Gastrocnemius medialis (tissue), 4 donors: ENCODE results near the gene GULP1. TPM values are rescaled to one million over a fixed set of nuclear protein-coding genes. Genes with fewer than 3 reads are reported as not detected.

Source experiments
- ATAC-seq, 2 donors: fragments of 150-250 bp; one replicate each; pipeline ENCODE4 v1.9.1; 2016
- DNase-seq, 2 donors: peaks; one replicate each; pipeline ENCODE4 v3.0.0-alpha.2; 2019
- H3K27ac ChIP-seq, 4 donors: fragments of 200-600 bp; sonication (generic); 1 replicate in 1 of 4; 2 replicates in 3 of 4; pipeline ENCODE4 v1.5.1; 2016 to 2018; ENCODE audit warnings: mild to moderate bottlenecking in 2 of 4, moderate library complexity in 1 of 4
- H3K27me3 ChIP-seq, 3 donors: fragments of 200-600 bp; sonication (generic) in 2 of 3; 1 replicate in 1 of 3; 2 replicates in 2 of 3; pipeline versions ENCODE4 v1.5.1 to v1.6.0; 2016 to 2019; ENCODE audit warnings: mild to moderate bottlenecking in 1 of 3, moderate library complexity in 1 of 3
- H3K36me3 ChIP-seq, 2 donors: fragments of 200-600 bp; sonication (generic) in 1 of 2; one replicate each; pipeline ENCODE4 v1.5.1; 2017 to 2018
- H3K4me1 ChIP-seq, 2 donors: fragments of 200-600 bp; sonication (generic) in 1 of 2; one replicate each; pipeline ENCODE4 v1.5.1; 2016 to 2017; ENCODE audit warnings: mild to moderate bottlenecking in 2 of 2
- H3K4me3 ChIP-seq, 4 donors: fragments of 200-600 bp; sonication (generic) in 3 of 4; 1 replicate in 1 of 4; 2 replicates in 3 of 4; pipeline ENCODE4 v1.5.1; 2016 to 2019; ENCODE audit warnings: mild to moderate bottlenecking in 2 of 4
- H3K9me3 ChIP-seq, 3 donors: fragments of 200-600 bp; sonication (generic) in 2 of 3; 1 replicate in 1 of 3; 2 replicates in 2 of 3; pipeline ENCODE4 v1.5.1; 2016 to 2019
- CTCF ChIP-seq, 5 experiments: fragments of 450-650 bp in 3 of 5; fragments of 200-600 bp in 2 of 5; sonication (generic) in 2 of 5; IDR thresholded peaks in 4 of 5; conservative IDR thresholded peaks in 1 of 5; 1 replicate in 4 of 5; 2 replicates in 1 of 5; pipeline ENCODE4 v1.5.1; 2016 to 2019; ENCODE audit warnings: antibody characterized with exemption in 5 of 5, mild to moderate bottlenecking in 3 of 5, moderate library complexity in 3 of 5
- POLR2A ChIP-seq, 2 donors: fragments of 450-650 bp; IDR thresholded peaks; one replicate each; pipeline ENCODE4 v1.6.1; 2017; ENCODE audit warnings: antibody characterized with exemption in 2 of 2, mild to moderate bottlenecking in 2 of 2, moderate library complexity in 2 of 2
- in situ Hi-C, 4 donors: fragments of 200-750 bp; cut with MboI; loops; one replicate each; pipeline versions ENCODE4 v1.15.0 to v1.8.0; 2017; ENCODE audit warnings: low sequenced_read_pairs in 4 of 4
- intact Hi-C: fragments of 100-400 bp; cut with DNase I; formaldehyde crosslinking; loops from one replicate; pipeline ENCODE4 v1.15.1; 2023; ENCODE audit warnings: low total_unique reads
- total RNA-seq, 4 donors: library from RNA; depleted of rRNA; stranded (reverse); fragments of >200 nt; gene quantifications; one replicate each; pipeline versions ENCODE4 v1.1.0 to v1.2.3, GENCODE V29; 2016

The GULP1 gene
- total RNA-seq, 4 donors from 2014 or later, result 7.3 to 16.4 (median 12.1) TPM

GRCh38 chr2:188561473-188561979 lies 269.9 kb downstream of the GULP1 start:
- no peak for TF ChIP-seq CTCF (IDR thresholded peaks at IDR 0.05 in 4 of 5, conservative IDR thresholded peaks at IDR 0.05 in 1 of 5)
- no peak for TF ChIP-seq POLR2A (IDR thresholded peaks at IDR 0.05)
- H3K27ac ChIP-seq, result no peak overlapping the region
- DNase-seq (no peak), ATAC-seq (no peak)
- no peaks in the 10 kb centered on the region for H3K36me3 ChIP-seq
- no peaks in the 10 kb centered on the region for H3K4me1 ChIP-seq
- no peak overlapping the region for H3K4me3 ChIP-seq
- intact Hi-C loops (no loop called here), in situ Hi-C loops (no loop called here)
- no peaks in the 10 kb centered on the region for H3K9me3 ChIP-seq
- H3K27me3 ChIP-seq, result no peaks in the 10 kb centered on the region

- intact Hi-C loops (no loop called here), in situ Hi-C loops (no loop called here)
- no peaks in the 10 kb centered on the region for H3K27me3 ChIP-seq
- H3K27ac ChIP-seq, result peak overlapping the region in 3 of 4 donors; percentile 19 to 52 (median 21)
- no peak overlapping the region for H3K4me3 ChIP-seq
- H3K9me3 ChIP-seq, result no peaks in the 10 kb centered on the region
- ATAC-seq (no peak), DNase-seq (no peak)
- no peaks in the 10 kb centered on the region for H3K4me1 ChIP-seq
- no peaks in the 10 kb centered on the region for H3K36me3 ChIP-seq
- TF ChIP-seq POLR2A (IDR thresholded peaks at IDR 0.05), result no peak
- TF ChIP-seq CTCF (IDR thresholded peaks at IDR 0.05 in 4 of 5, conservative IDR thresholded peaks at IDR 0.05 in 1 of 5), result no peak
Measured at GRCh38 chr2:188569431-188570165, 277.9 kb downstream of the GULP1 start.

- Histone ChIP-seq H3K36me3 (no peaks in the 10 kb centered on the region), H3K4me3 (no peak overlapping the region), H3K9me3 (no peaks in the 10 kb centered on the region), H3K27ac (no peak overlapping the region), H3K4me1 (no peaks in the 10 kb centered on the region), H3K27me3 (no peaks in the 10 kb centered on the region)
- no peak for TF ChIP-seq POLR2A (IDR thresholded peaks at IDR 0.05)
- TF ChIP-seq CTCF (IDR thresholded peaks at IDR 0.05 in 4 of 5, conservative IDR thresholded peaks at IDR 0.05 in 1 of 5), result no peak
- intact Hi-C loops, result no loop called here
- in situ Hi-C loops, result no loop called here
- no peak for DNase-seq
- no peak for ATAC-seq
Measured at GRCh38 chr2:188570370-188570769, 278.7 kb downstream of the GULP1 start.

GRCh38 chr2:188571543-188572303 lies 280.0 kb downstream of the GULP1 start:
- Histone ChIP-seq H3K27me3 (no peaks in the 10 kb centered on the region), H3K9me3 (no peaks in the 10 kb centered on the region), H3K4me3 (no peak overlapping the region), H3K36me3 (no peaks in the 10 kb centered on the region), H3K4me1 (no peaks in the 10 kb centered on the region), H3K27ac (no peak overlapping the region)
- DNase-seq, result no peak
- intact Hi-C loops, result no loop called here
- in situ Hi-C loops, result no loop called here
- ATAC-seq, result no peak
- TF ChIP-seq POLR2A (IDR thresholded peaks at IDR 0.05) (no peak), CTCF (IDR thresholded peaks at IDR 0.05 in 4 of 5, conservative IDR thresholded peaks at IDR 0.05 in 1 of 5) (no peak)
